Motor neuron (in vitro differentiated cells): ENCODE measurements around the gene BLOC1S2. TPM values are rescaled to one million over a fixed set of nuclear protein-coding genes. Genes with fewer than 3 reads are reported as not detected.

Experiments
- ATAC-seq, 8 experiments: fragments of 200-7000 bp; cut with Tn5 transposase; replicated peaks in 6 of 8; 2 replicates each; pipeline ENCODE4 v1.8.0; 2021; ENCODE audit warnings: mild to moderate bottlenecking in 8 of 8, moderate library complexity in 8 of 8
- H3K27ac ChIP-seq, 2 donors: fragments of 250-450 bp; sonication (Bioruptor Pico); 2 replicates each; pipeline ENCODE4 v1.9.0; 2021; ENCODE audit warnings: antibody characterized with exemption in 2 of 2, mild to moderate bottlenecking in 2 of 2, moderate library complexity in 1 of 2
- H3K4me1 ChIP-seq, 2 donors: fragments of 250-450 bp; sonication (Bioruptor Pico); replicated peaks in 1 of 2; 2 replicates each; pipeline ENCODE4 v1.6.1; 2021; ENCODE audit warnings: antibody characterized with exemption in 2 of 2, mild to moderate bottlenecking in 2 of 2, moderate library complexity in 1 of 2
- H3K4me3 ChIP-seq, 5 donors: fragments of 250-450 bp; sonication (Bioruptor Pico); 2 replicates each; pipeline ENCODE4 v1.9.0; 2021; ENCODE audit warnings: antibody characterized with exemption in 5 of 5, mild to moderate bottlenecking in 5 of 5, moderate library complexity in 4 of 5
- WGBS, 10 experiments: fragments of 450-650 bp; shearing (Covaris generic); methylation state at CpG; one replicate each; pipeline ENCODE4 v1.0.0; 2022; 5-methylcytosine and 5-hydroxymethylcytosine counted together
- in situ Hi-C, 9 experiments: fragments of 400-800 bp; cut with MboI; loops; one replicate each; pipeline ENCODE4 v1.15.0; 2021; ENCODE audit warnings: low sequenced_read_pairs in 9 of 9, low pct_unique_long_range_greater_than_20kb in 2 of 9; ENCODE audit not compliant: unreplicated experiment in 9 of 9
- total RNA-seq, 8 experiments: library from RNA; unstranded; fragments of 300-600 nt; gene quantifications; 2 replicates each; pipeline versions ENCODE4 v1.2.3 to v1.2.4, GENCODE V29; 2022

BLOC1S2 gene
- total RNA-seq, result 100 to 1,000 TPM in 1 of 8 experiments, 10 to 100 TPM in 7; 30.5 to 120 (median 66.8) TPM

GRCh38 chr10:100286051-100287033 is at the start of gene BLOC1S2:
TSS of gene BLOC1S2 (minus strand) at chr10:100286680. CDS start at chr10:100286659, 21 bp downstream.
- peak within 1 kb of the TSS; percentile 62 to 91 (median 75) for H3K4me3 ChIP-seq
- WGBS, 10 experiments, result 0 to 20% (median 0%) methylated on average over 2 to 9 of the region's 63 CpGs; no CpG with 5 or more reads in 2 of the 10 experiments
- in situ Hi-C loops, result no loop called here
- H3K27ac ChIP-seq, result peak within 1 kb of the TSS; percentile 84 to 89
- peaks cover 15 to 22% of the 10 kb centered on the region in 2 donors for H3K4me1 ChIP-seq
- peak; percentile 85 to 96 (median 94) for ATAC-seq

GRCh38 chr10:100334762-100335161 is 48.3 kb upstream of the BLOC1S2 start:
- ATAC-seq, result no peak
- no peak overlapping the region for H3K4me3 ChIP-seq
- 15 to 88% (median 58%) methylated on average over 2 to 8 of the region's 9 CpGs; no CpG with 5 or more reads in 3 of the 10 experiments for WGBS, 10 experiments
- peaks cover 8 to 10% of the 10 kb centered on the region in 2 donors for H3K4me1 ChIP-seq
- no peak overlapping the region for H3K27ac ChIP-seq
- in situ Hi-C loops, result loop anchor here in 8 of 9 experiments (25.0 kb wide), 2 partner anchors 103 to 178 kb away; partner anchors contain the start of gene SEC31B (in 2 of the 8)

- in situ Hi-C loops, result loop anchor here in 8 of 9 experiments (25.0 kb wide), 2 partner anchors 103 to 178 kb away; partner anchors contain the start of gene SEC31B (in 2 of the 8)
- ATAC-seq, result no peak
- H3K27ac ChIP-seq, result no peak overlapping the region
- H3K4me3 ChIP-seq, result no peak overlapping the region
- 0 to 100% (median 58%) methylated on average over 1 to 2 of the region's 2 CpGs; no CpG with 5 or more reads in 2 of the 10 experiments for WGBS, 10 experiments
- peaks cover 8 to 11% of the 10 kb centered on the region in 2 donors for H3K4me1 ChIP-seq
These were observed 47.4 kb upstream of the BLOC1S2 start for GRCh38 chr10:100333661-100334440.

GRCh38 chr10:100333106-100333505 is 46.6 kb upstream of the BLOC1S2 start:
- H3K4me1 ChIP-seq, result peaks cover 8 to 11% of the 10 kb centered on the region in 2 donors
- in situ Hi-C loops, result loop anchor here in 8 of 9 experiments (25.0 kb wide), 2 partner anchors 104 to 179 kb away; partner anchors contain the start of gene SEC31B (in 2 of the 8)
- no peak for ATAC-seq
- WGBS, 10 experiments, result 0 to 72% (median 40%) methylated on average over 1 to 4 of the region's 4 CpGs; no CpG with 5 or more reads in 4 of the 10 experiments
- no peak overlapping the region for H3K27ac ChIP-seq
- H3K4me3 ChIP-seq, result no peak overlapping the region

- Histone ChIP-seq H3K4me3 (no peak within 1 kb of the TSS), H3K27ac (peak within 1 kb of the TSS; percentile 2 to 43), H3K4me1 (peaks cover 8 to 11% of the 10 kb centered on the region in 2 donors)
- in situ Hi-C loops, result loop anchor here in 8 of 9 experiments (25.0 kb wide), 2 partner anchors 107 to 182 kb away; partner anchors contain the start of gene SEC31B (in 2 of the 8)
- 60% methylated on average over 1 of the region's 5 CpGs; no CpG with 5 or more reads in 9 of the 10 experiments for WGBS, 10 experiments
- peak in 5 of 8 experiments; percentile 81 to 96 (median 94) for ATAC-seq
These were observed 43.6 kb upstream of the BLOC1S2 start, which contains the start of gene PKD2L1 for GRCh38 chr10:100330079-100330478. TSS of gene PKD2L1 (minus strand) at chr10:100330228. CDS start at chr10:100330103, 125 bp downstream.

GRCh38 chr10:100328198-100328597 is 41.7 kb upstream of the BLOC1S2 start:
- no peak for ATAC-seq
- Histone ChIP-seq H3K4me3 (no peak overlapping the region), H3K4me1 (peaks cover 8 to 11% of the 10 kb centered on the region in 2 donors), H3K27ac (no peak overlapping the region)
- 20 to 93% (median 43%) methylated on average over 2 to 5 of the region's 5 CpGs for WGBS, 10 experiments
- in situ Hi-C loops, result loop anchor here in 8 of 9 experiments (25.0 kb wide), 2 partner anchors 109 to 184 kb away; partner anchors contain the start of gene SEC31B (in 2 of the 8)

- peaks cover 8 to 11% of the 10 kb centered on the region in 2 donors for H3K4me1 ChIP-seq
- in situ Hi-C loops, result loop anchor here in 8 of 9 experiments (25.0 kb wide), 2 partner anchors 110 to 185 kb away; partner anchors contain the start of gene SEC31B (in 2 of the 8)
- ATAC-seq, result peak in 2 of 8 experiments; percentile 24 to 57
- 0 to 58% (median 29%) methylated on average over 1 to 3 of the region's 3 CpGs; no CpG with 5 or more reads in 3 of the 10 experiments for WGBS, 10 experiments
- no peak overlapping the region for H3K27ac ChIP-seq
- no peak overlapping the region for H3K4me3 ChIP-seq
These were observed 41.2 kb upstream of the BLOC1S2 start for GRCh38 chr10:100327718-100328009.

GRCh38 chr10:100327007-100327717 is 40.7 kb upstream of the BLOC1S2 start:
- Histone ChIP-seq H3K27ac (no peak overlapping the region), H3K4me1 (peaks cover 8 to 11% of the 10 kb centered on the region in 2 donors), H3K4me3 (no peak overlapping the region)
- peak in 2 of 8 experiments; percentile 87 to 91 for ATAC-seq
- in situ Hi-C loops, result loop anchor here in 8 of 9 experiments (25.0 kb wide), 2 partner anchors 110 to 185 kb away; partner anchors contain the start of gene SEC31B (in 2 of the 8)
- WGBS, 10 experiments, result 4 to 46% (median 20%) methylated on average over 1 to 5 of the region's 8 CpGs; no CpG with 5 or more reads in 1 of the 10 experiments

GRCh38 chr10:100325158-100325557 is 38.7 kb upstream of the BLOC1S2 start:
- Histone ChIP-seq H3K27ac (no peak overlapping the region), H3K4me3 (no peak overlapping the region), H3K4me1 (peaks cover under 1 to 5% of the 10 kb centered on the region in 2 donors)
- 13 to 57% (median 40%) methylated on average over 1 to 6 of the region's 7 CpGs; no CpG with 5 or more reads in 1 of the 10 experiments for WGBS, 10 experiments
- ATAC-seq, result no peak
- in situ Hi-C loops, result loop anchor here in 8 of 9 experiments (25.0 kb wide), 2 partner anchors 112 to 187 kb away; partner anchors contain the start of gene SEC31B (in 2 of the 8)

- Histone ChIP-seq H3K4me1 (peaks cover 0 to 3% of the 10 kb centered on the region in 2 donors), H3K27ac (no peak overlapping the region), H3K4me3 (no peak overlapping the region)
- peak in 2 of 8 experiments; percentile 55 to 89 for ATAC-seq
- 0 to 83% (median 71%) methylated on average over 1 of the region's 1 CpG; no CpG with 5 or more reads in 5 of the 10 experiments for WGBS, 10 experiments
- in situ Hi-C loops, result no loop called here
These were observed 33.4 kb upstream of the BLOC1S2 start for GRCh38 chr10:100319707-100320402.

GRCh38 chr10:100318207-100318606 is 31.7 kb upstream of the BLOC1S2 start:
- 43 to 100% (median 80%) methylated on average over 1 to 4 of the region's 4 CpGs; no CpG with 5 or more reads in 3 of the 10 experiments for WGBS, 10 experiments
- Histone ChIP-seq H3K27ac (no peak overlapping the region), H3K4me3 (no peak overlapping the region), H3K4me1 (peaks cover 0 to 3% of the 10 kb centered on the region in 2 donors)
- ATAC-seq, result no peak
- in situ Hi-C loops, result no loop called here
